HepG2 (cell line): ENCODE results near the gene RNMT.

Source experiments
- CC2D1A ChIP-seq: sonication (generic); formaldehyde crosslinking; IDR thresholded peaks from 2 replicates; pipeline ENCODE4 v1.8.1; 2023; ENCODE audit warnings: mild to moderate bottlenecking, missing genetic modification reagents
- CREB1 ChIP-seq, 2 experiments: fragments of 450-650 bp in 1 of 2; IDR thresholded peaks; 2 replicates each; pipeline ENCODE4 v1.6.1; 2016 to 2017; ENCODE audit warnings: control low read depth in 1 of 2, mild to moderate bottlenecking in 1 of 2, missing compliant biosample characterization in 1 of 2, missing genetic modification characterization in 1 of 2
- CTCF ChIP-seq: sonication (generic); formaldehyde crosslinking; IDR thresholded peaks from 2 replicates; pipeline ENCODE4 v1.5.0; 2020; ENCODE audit warnings: mild to moderate bottlenecking, missing genetic modification reagents, moderate library complexity
- HDAC2 ChIP-seq: sonication (generic); formaldehyde crosslinking; IDR thresholded peaks from 2 replicates; pipeline ENCODE4 v1.4.0; 2020; ENCODE audit warnings: missing genetic modification reagents
- NFRKB ChIP-seq: fragments of 450-650 bp; IDR thresholded peaks from 2 replicates; pipeline ENCODE4 v1.6.1; 2017
- POLR2A ChIP-seq, 2 experiments: IDR thresholded peaks; 2 replicates each; pipeline ENCODE4 v1.6.1; 2011; ENCODE audit warnings: low read depth in 2 of 2, low read length in 2 of 2, mild to moderate bottlenecking in 1 of 2, moderate library complexity in 1 of 2; ENCODE audit not compliant: insufficient read depth in 1 of 2
- PRDM15 ChIP-seq: sonication (generic); formaldehyde crosslinking; IDR thresholded peaks from 2 replicates; pipeline ENCODE4 v1.4.0; 2020; ENCODE audit warnings: missing genetic modification reagents
- TCF7 ChIP-seq: sonication (generic); IDR thresholded peaks from 2 replicates; pipeline ENCODE4 v1.6.1; 2016; ENCODE audit warnings: antibody characterized with exemption, low read depth
- ZNF280B ChIP-seq: sonication (generic); formaldehyde crosslinking; IDR thresholded peaks from 2 replicates; pipeline ENCODE4 v1.5.0; 2020; ENCODE audit warnings: missing genetic modification reagents, mild to moderate bottlenecking, borderline replicate concordance

- TF ChIP-seq NFRKB (no peak), TCF7 (no peak), CTCF (no peak), PRDM15 (CRISPR knock-in tag) (no peak), POLR2A (IDR thresholded peaks at IDR 0.05; ENCODE audit: insufficient read depth in 1 of 2, low read depth in 2 of 2, low read length in 2 of 2) (no peak), HDAC2 (CRISPR knock-in tag) (no peak), ZNF280B (no peak), CC2D1A (CRISPR knock-in tag) (no peak), CREB1 (IDR thresholded peaks at IDR 0.05) (no peak), CREB1 (CRISPR knock-in tag; IDR thresholded peaks at IDR 0.05) (no peak)
These were observed 77.8 kb downstream of the RNMT start for GRCh38 chr18:13804305-13804704.
